HCT116 (cell line): ENCODE measurements around the gene GFAP. TPM values are rescaled to one million over a fixed set of nuclear protein-coding genes. Genes with fewer than 3 reads are reported as not detected.

Experiments
- ATAC-seq: fragments of 200-7000 bp; cut with Tn5 transposase; 2 replicates; pipeline ENCODE4 v1.9.1; 2020; ENCODE audit warnings: mild to moderate bottlenecking, moderate library complexity
- BruUV-seq: library from RNA; stranded (reverse); fragments of 400-500 nt; replicated peaks from 2 replicates; lab custom pipeline; 2021; lab: Mats Ljungman, UMichigan
- CTCF ChIA-PET: fragments of 300-600 bp; sonication (Branson Sonifier 250); formaldehyde crosslinking; loops from one replicate; lab custom pipeline; 2021; ENCODE audit warnings: antibody characterized with exemption; lab: Charles Lee
- POLR2A ChIA-PET: fragments of 300-600, 350-600 bp; sonication (Branson Sonifier 250); formaldehyde crosslinking; loops from one replicate; lab custom pipeline; 2021; ENCODE audit warnings: antibody characterized with exemption; lab: Charles Lee
- RAD21 ChIA-PET, 2 experiments: fragments of 300-600 bp; sonication (Branson Sonifier 250); formaldehyde crosslinking; loops; one replicate each; lab custom pipeline; 2023; ENCODE audit warnings: low total read pairs in 2 of 2; ENCODE audit not compliant: uncharacterized antibody in 2 of 2, unreplicated experiment in 2 of 2, low non-redundant PET in 1 of 2; lab: Charles Lee
- DNase-seq: peaks from one replicate; pipeline ENCODE4 v3.0.0-alpha.2; 2010; ENCODE audit warnings: low read depth, low spot score
- H2AFZ ChIP-seq: fragments of 200-600 bp; shearing (Covaris generic), sonication (generic); 2 replicates; pipeline ENCODE4 v1.6.1; 2017; ENCODE audit warnings: low read depth, mixed run types, mixed read lengths, antibody characterized with exemption, low read length; ENCODE audit not compliant: poor library complexity, severe bottlenecking
- H3K27ac ChIP-seq: 2 replicates; pipeline ENCODE4 v1.5.1; 2012; ENCODE audit warnings: low read depth, low read length
- H3K27me3 ChIP-seq: fragments of 200-600 bp; sonication (generic); 2 replicates; pipeline ENCODE4 v1.6.1; 2016; ENCODE audit warnings: mixed run types, low read length, mixed read lengths; ENCODE audit not compliant: insufficient read depth
- H3K36me3 ChIP-seq, 2 experiments: fragments of 200-500 bp in 1 of 2; fragments of 200-600 bp in 1 of 2; sonication (Bioruptor generic) in 1 of 2; sonication (generic) in 1 of 2; 2 replicates each; pipeline versions ENCODE4 v1.5.1 to v1.6.1; 2014 to 2016; ENCODE audit warnings: low read length in 2 of 2, inconsistent platforms in 1 of 2, mixed read lengths in 1 of 2, mixed run types in 1 of 2; ENCODE audit not compliant: insufficient read depth in 2 of 2, control insufficient read depth in 1 of 2
- H3K4me1 ChIP-seq, 2 experiments: fragments of 200-600 bp in 1 of 2; sonication (generic) in 1 of 2; 2 replicates each; pipeline versions ENCODE4 v1.5.1 to v1.6.1; 2012 to 2017; ENCODE audit warnings: low read length in 2 of 2, inconsistent platforms in 1 of 2, mild to moderate bottlenecking in 1 of 2, mixed read lengths in 1 of 2, mixed run types in 1 of 2, moderate library complexity in 1 of 2; ENCODE audit not compliant: insufficient read depth in 2 of 2, control insufficient read depth in 1 of 2
- H3K4me2 ChIP-seq: fragments of 200-600 bp; sonication (generic); 2 replicates; pipeline ENCODE4 v1.6.1; 2017; ENCODE audit warnings: mixed run types, low read length, mixed read lengths
- H3K4me3 ChIP-seq, 2 experiments: fragments of 200-600 bp in 1 of 2; sonication (generic) in 1 of 2; replicated peaks in 1 of 2; 2 replicates each; pipeline ENCODE4 v1.5.1; 2011 to 2016; ENCODE audit warnings: low read length in 2 of 2, control low read depth in 1 of 2, low read depth in 1 of 2, mild to moderate bottlenecking in 1 of 2, mixed read lengths in 1 of 2, mixed run types in 1 of 2
- H3K79me2 ChIP-seq: fragments of 200-600 bp; sonication (generic); 2 replicates; pipeline ENCODE4 v1.6.1; 2017; ENCODE audit warnings: mild to moderate bottlenecking, mixed run types, low read length, moderate library complexity, mixed read lengths; ENCODE audit not compliant: insufficient read depth
- H3K9ac ChIP-seq: fragments of 200-600 bp; sonication (generic); 2 replicates; pipeline ENCODE4 v1.6.1; 2016; ENCODE audit warnings: low read length, mixed read lengths
- H3K9me2 ChIP-seq: fragments of 200-600 bp; sonication (generic), shearing (Covaris generic); 2 replicates; pipeline ENCODE4 v1.6.1; 2017; ENCODE audit warnings: mixed run types, mild to moderate bottlenecking, moderate library complexity; ENCODE audit not compliant: insufficient read depth
- H3K9me3 ChIP-seq, 2 experiments: fragments of 200-500 bp in 1 of 2; fragments of 200-600 bp in 1 of 2; sonication (Bioruptor generic) in 1 of 2; sonication (generic) in 1 of 2; 2 replicates each; pipeline ENCODE4 v1.6.1; 2014 to 2017; ENCODE audit warnings: low read length in 2 of 2, mixed read lengths in 2 of 2, inconsistent platforms in 1 of 2, low read depth in 1 of 2, mild to moderate bottlenecking in 1 of 2, mixed run types in 1 of 2, moderate library complexity in 1 of 2; ENCODE audit not compliant: control insufficient read depth in 1 of 2, insufficient read depth in 1 of 2
- H4K20me1 ChIP-seq: fragments of 200-600 bp; sonication (generic), shearing (Covaris generic); 2 replicates; pipeline ENCODE4 v1.6.1; 2017; ENCODE audit warnings: mixed run types, mild to moderate bottlenecking, moderate library complexity; ENCODE audit not compliant: insufficient read depth
- CBX3 ChIP-seq: IDR thresholded peaks from 2 replicates; pipeline ENCODE4 v1.6.1; 2012; ENCODE audit warnings: low read depth
- EGR1 ChIP-seq: IDR thresholded peaks from 2 replicates; pipeline ENCODE4 v1.6.1; 2012; ENCODE audit warnings: low read depth
- ELF1 ChIP-seq: IDR thresholded peaks from 2 replicates; pipeline ENCODE4 v1.6.1; 2012; ENCODE audit warnings: low read depth, borderline replicate concordance
- EZH2phosphoT487 ChIP-seq: fragments of 200-600 bp; IDR thresholded peaks from 2 replicates; pipeline ENCODE4 v1.6.1; 2018; ENCODE audit warnings: antibody characterized with exemption, borderline replicate concordance
- FOSL1 ChIP-seq: IDR thresholded peaks from 2 replicates; pipeline ENCODE4 v1.6.1; 2012; ENCODE audit warnings: low read depth
- JUND ChIP-seq: IDR thresholded peaks from 2 replicates; pipeline ENCODE4 v1.6.1; 2012
- POLR2A ChIP-seq: IDR thresholded peaks from 2 replicates; pipeline ENCODE4 v1.7.0; 2011; ENCODE audit warnings: borderline replicate concordance; ENCODE audit not compliant: insufficient read depth, insufficient read length; ENCODE audit errors: extremely low read depth
- POLR2AphosphoS5 ChIP-seq: IDR thresholded peaks from 2 replicates; pipeline ENCODE4 v1.6.1; 2011; ENCODE audit warnings: mild to moderate bottlenecking, low read depth, low read length, moderate library complexity
- RAD21 ChIP-seq: IDR thresholded peaks from 2 replicates; pipeline ENCODE4 v1.6.1; 2012; ENCODE audit warnings: low read depth, mild to moderate bottlenecking
- SP1 ChIP-seq: IDR thresholded peaks from 2 replicates; pipeline ENCODE4 v1.6.1; 2012; ENCODE audit warnings: low read depth
- SRF ChIP-seq: IDR thresholded peaks from 2 replicates; pipeline ENCODE4 v1.6.1; 2012; ENCODE audit warnings: low read depth
- YY1 ChIP-seq: IDR thresholded peaks from 2 replicates; pipeline ENCODE4 v1.6.1; 2011; ENCODE audit warnings: low read length, low read depth, moderate library complexity, mild to moderate bottlenecking; ENCODE audit not compliant: insufficient replicate concordance; ENCODE audit errors: extremely low read depth
- ZFX ChIP-seq: fragments of 450-650 bp; IDR thresholded peaks from 2 replicates; pipeline ENCODE4 v1.6.1; 2017
- ZNF274 ChIP-seq: fragments of 200-500 bp; sonication (Bioruptor generic); IDR thresholded peaks from 2 replicates; pipeline ENCODE4 v1.6.1; 2014; ENCODE audit warnings: mild to moderate bottlenecking, low read depth, low read length, inconsistent platforms
- intact Hi-C: fragments of 100-400 bp; cut with micrococcal nuclease; formaldehyde crosslinking; loops from 2 replicates; pipeline ENCODE4 v1.10.0; 2022
- total RNA-seq: library from RNA; stranded (reverse); gene quantifications from one replicate; pipeline ENCODE4 v1.2.1, GENCODE V29; 2021; ENCODE audit not compliant: unreplicated experiment
- TF ChIP-seq, protein P1 (sequence below): IDR thresholded peaks from 2 replicates; pipeline ENCODE4 v1.6.1; 2012
- TF ChIP-seq, protein P2 (sequence below): IDR thresholded peaks from 2 replicates; pipeline ENCODE4 v1.6.1; 2012
- TF ChIP-seq, protein P3 (sequence below): IDR thresholded peaks from 2 replicates; pipeline ENCODE4 v1.6.1; 2012; ENCODE audit warnings: low read depth

The GFAP gene
- total RNA-seq, 1 experiment from 2014 or later, result not detected

DNA sequence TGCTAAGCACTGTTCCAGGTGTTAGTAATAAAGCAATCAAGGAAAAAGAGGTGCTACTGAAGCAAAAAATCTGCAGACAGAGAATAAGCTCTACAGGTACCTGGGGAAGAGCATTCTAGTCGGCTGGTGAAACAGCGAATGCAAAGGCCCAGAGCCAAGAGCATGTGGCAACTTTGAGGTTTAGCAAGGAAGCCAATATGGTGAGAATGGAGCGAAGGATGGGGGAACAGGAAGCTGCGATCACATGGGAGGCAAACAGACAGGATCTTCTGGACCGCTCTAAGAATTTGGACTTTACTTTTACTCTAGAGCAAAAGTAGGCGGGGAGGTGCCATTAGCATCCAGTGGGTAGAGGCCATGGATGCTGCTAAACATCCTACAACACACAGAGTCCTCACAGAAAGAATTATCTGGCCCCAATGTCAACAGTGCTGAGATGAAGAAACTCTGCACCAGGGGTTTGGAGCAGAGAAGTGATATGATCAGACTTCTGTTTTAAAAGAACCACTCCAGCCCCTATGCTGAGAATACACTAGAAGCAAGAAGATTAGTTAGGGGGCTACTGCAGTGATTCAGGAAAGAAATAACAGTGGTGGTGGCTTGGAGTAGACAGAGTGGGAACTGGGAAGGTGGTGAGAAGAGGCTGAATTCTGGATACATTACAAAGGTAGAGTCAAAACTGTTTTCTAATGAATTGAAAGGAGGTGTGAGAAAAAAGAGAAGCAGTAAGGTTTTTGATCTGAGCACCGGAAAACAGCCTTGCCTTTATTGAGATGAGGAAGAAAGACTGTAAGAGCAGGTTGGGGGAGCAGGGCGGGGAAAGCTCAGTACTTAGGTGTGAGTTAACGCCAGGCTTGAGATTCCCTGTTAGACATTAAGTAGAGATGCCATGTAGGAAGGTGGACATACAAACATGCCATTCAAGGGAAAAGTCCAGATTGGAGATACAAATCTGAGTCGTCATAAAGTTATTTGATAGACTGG is 27.0 kb downstream of the GFAP start:
- intact Hi-C loops, result no loop called here
- no peak overlapping the region for H3K4me3 ChIP-seq
- ChIA-PET RAD21 (no interaction called here), POLR2A (no interaction called here), CTCF (no interaction called here)
- no peak overlapping the region for H3K4me2 ChIP-seq
- BruUV-seq, result no TSS peak
- H3K4me1 ChIP-seq, result 0 out of 4 replicates have a peak, but pooled peaks cover 0 to 4% of the 10 kb centered on the region in 2 experiments
- TF ChIP-seq JUND (no peak), ELF1 (no peak), CBX3 (no peak), POLR2AphosphoS5 (no peak), SRF (no peak), SP1 (no peak), EGR1 (no peak), ZNF274 (no peak), ZFX (no peak), RAD21 (no peak), POLR2A (no peak), YY1 (no peak), FOSL1 (no peak), EZH2phosphoT487 (no peak)
- TF ChIP-seq, protein P1, sequence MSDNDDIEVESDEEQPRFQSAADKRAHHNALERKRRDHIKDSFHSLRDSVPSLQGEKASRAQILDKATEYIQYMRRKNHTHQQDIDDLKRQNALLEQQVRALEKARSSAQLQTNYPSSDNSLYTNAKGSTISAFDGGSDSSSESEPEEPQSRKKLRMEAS, result no peak
- TF ChIP-seq, protein P2, sequence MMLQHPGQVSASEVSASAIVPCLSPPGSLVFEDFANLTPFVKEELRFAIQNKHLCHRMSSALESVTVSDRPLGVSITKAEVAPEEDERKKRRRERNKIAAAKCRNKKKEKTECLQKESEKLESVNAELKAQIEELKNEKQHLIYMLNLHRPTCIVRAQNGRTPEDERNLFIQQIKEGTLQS, result no peak
- TF ChIP-seq, protein P3, sequence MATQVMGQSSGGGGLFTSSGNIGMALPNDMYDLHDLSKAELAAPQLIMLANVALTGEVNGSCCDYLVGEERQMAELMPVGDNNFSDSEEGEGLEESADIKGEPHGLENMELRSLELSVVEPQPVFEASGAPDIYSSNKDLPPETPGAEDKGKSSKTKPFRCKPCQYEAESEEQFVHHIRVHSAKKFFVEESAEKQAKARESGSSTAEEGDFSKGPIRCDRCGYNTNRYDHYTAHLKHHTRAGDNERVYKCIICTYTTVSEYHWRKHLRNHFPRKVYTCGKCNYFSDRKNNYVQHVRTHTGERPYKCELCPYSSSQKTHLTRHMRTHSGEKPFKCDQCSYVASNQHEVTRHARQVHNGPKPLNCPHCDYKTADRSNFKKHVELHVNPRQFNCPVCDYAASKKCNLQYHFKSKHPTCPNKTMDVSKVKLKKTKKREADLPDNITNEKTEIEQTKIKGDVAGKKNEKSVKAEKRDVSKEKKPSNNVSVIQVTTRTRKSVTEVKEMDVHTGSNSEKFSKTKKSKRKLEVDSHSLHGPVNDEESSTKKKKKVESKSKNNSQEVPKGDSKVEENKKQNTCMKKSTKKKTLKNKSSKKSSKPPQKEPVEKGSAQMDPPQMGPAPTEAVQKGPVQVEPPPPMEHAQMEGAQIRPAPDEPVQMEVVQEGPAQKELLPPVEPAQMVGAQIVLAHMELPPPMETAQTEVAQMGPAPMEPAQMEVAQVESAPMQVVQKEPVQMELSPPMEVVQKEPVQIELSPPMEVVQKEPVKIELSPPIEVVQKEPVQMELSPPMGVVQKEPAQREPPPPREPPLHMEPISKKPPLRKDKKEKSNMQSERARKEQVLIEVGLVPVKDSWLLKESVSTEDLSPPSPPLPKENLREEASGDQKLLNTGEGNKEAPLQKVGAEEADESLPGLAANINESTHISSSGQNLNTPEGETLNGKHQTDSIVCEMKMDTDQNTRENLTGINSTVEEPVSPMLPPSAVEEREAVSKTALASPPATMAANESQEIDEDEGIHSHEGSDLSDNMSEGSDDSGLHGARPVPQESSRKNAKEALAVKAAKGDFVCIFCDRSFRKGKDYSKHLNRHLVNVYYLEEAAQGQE, result no peak
- no peaks in the 10 kb centered on the region for H3K9me2 ChIP-seq
- H2AFZ ChIP-seq, result no peak overlapping the region
- no peaks in the 10 kb centered on the region for H3K27me3 ChIP-seq
- H3K9ac ChIP-seq, result no peak overlapping the region
- peaks cover 73% of the 10 kb centered on the region for H3K79me2 ChIP-seq
- ATAC-seq (no peak), DNase-seq (no peak)
- peaks cover 17% of the 10 kb centered on the region; the same call in 1 of the 2 replicates for H4K20me1 ChIP-seq
- no peaks in the 10 kb centered on the region for H3K9me3 ChIP-seq
- H3K27ac ChIP-seq, result no peak overlapping the region
- peaks cover 39 to 40% of the 10 kb centered on the region in 2 experiments for H3K36me3 ChIP-seq
